ENCODE data around the gene SLC8A2.

Gene SLC8A2

GRCh38 chr19:47444388-47444821 is 27.3 kb downstream of the SLC8A2 start:
- H3K36me3 ChIP-seq = no peaks in the 10 kb centered on the region
- H3K27ac ChIP-seq = no peak overlapping the region
- H3K4me3 ChIP-seq = no peak overlapping the region
- H3K4me1 ChIP-seq = peaks cover 0 to 19% (median 14%) of the 10 kb centered on the region in 4 donors
- intact Hi-C loops (cut with DNase I; ENCODE audit: low total_unique reads) = no loop called here
- DNase-seq = no peak
- H3K9me3 ChIP-seq = peaks cover 0 to 4% (median 0%) of the 10 kb centered on the region in 3 donors
- H3K27me3 ChIP-seq = peaks cover 7 to 85% of the 10 kb centered on the region in 2 donors
- no peak for TF ChIP-seq CTCF (IDR thresholded peaks at IDR 0.05)

GRCh38 chr19:47443331-47443730 is 28.4 kb downstream of the SLC8A2 start:
- no peak overlapping the region for H3K4me3 ChIP-seq
- peaks cover 7 to 78% of the 10 kb centered on the region in 2 donors for H3K27me3 ChIP-seq
- H3K27ac ChIP-seq = no peak overlapping the region
- H3K9me3 ChIP-seq = peaks cover 0 to 4% (median 0%) of the 10 kb centered on the region in 3 donors
- intact Hi-C loops (cut with DNase I; ENCODE audit: low total_unique reads) = no loop called here
- no peak for DNase-seq
- no peak for TF ChIP-seq CTCF (IDR thresholded peaks at IDR 0.05)
- H3K4me1 ChIP-seq = peaks cover 0 to 19% (median 14%) of the 10 kb centered on the region in 4 donors
- H3K36me3 ChIP-seq = no peaks in the 10 kb centered on the region

- Histone ChIP-seq H3K27ac (no peak overlapping the region), H3K9me3 (no peaks in the 10 kb centered on the region), H3K4me3 (no peak overlapping the region), H3K27me3 (peaks cover 0 to 58% of the 10 kb centered on the region in 2 donors), H3K36me3 (no peaks in the 10 kb centered on the region), H3K4me1 (peaks cover 0 to 4% (median 0%) of the 10 kb centered on the region in 4 donors)
- no peak for DNase-seq
- TF ChIP-seq CTCF (IDR thresholded peaks at IDR 0.05) = no peak
- intact Hi-C loops (cut with DNase I; ENCODE audit: low total_unique reads) = loop anchor here (5.0 kb wide), 1 partner anchor 258 kb away; no protein-coding TSS in a partner anchor
Observed at GRCh38 chr19:47438793-47439220, 32.9 kb downstream of the SLC8A2 start.

GRCh38 chr19:47437500-47437899 is 34.2 kb downstream of the SLC8A2 start:
- intact Hi-C loops (cut with DNase I; ENCODE audit: low total_unique reads) = loop anchor here (2.0 to 5.0 kb wide), 2 partner anchors 77 to 260 kb away; partner anchors contain the start of gene NAPA
- no peak overlapping the region for H3K27ac ChIP-seq
- H3K27me3 ChIP-seq = peaks cover 0 to 49% of the 10 kb centered on the region in 2 donors
- H3K4me3 ChIP-seq = no peak overlapping the region
- no peaks in the 10 kb centered on the region for H3K9me3 ChIP-seq
- no peaks in the 10 kb centered on the region for H3K36me3 ChIP-seq
- no peak for TF ChIP-seq CTCF (IDR thresholded peaks at IDR 0.05)
- H3K4me1 ChIP-seq = peaks cover 0 to 12% (median 0%) of the 10 kb centered on the region in 4 donors
- DNase-seq = no peak

- peaks cover 0 to 49% of the 10 kb centered on the region in 2 donors for H3K27me3 ChIP-seq
- peak; percentile 63 to 78 for DNase-seq
Observed at GRCh38 chr19:47436712-47437401, 34.8 kb downstream of the SLC8A2 start.

More at GRCh38 chr19:47436712-47437401, 34.8 kb downstream of the SLC8A2 start:
- H3K9me3 ChIP-seq = no peaks in the 10 kb centered on the region
- intact Hi-C loops (cut with DNase I; ENCODE audit: low total_unique reads) = loop anchor here (2.0 to 5.0 kb wide), 2 partner anchors 78 to 260 kb away; partner anchors contain the start of gene NAPA
- H3K4me1 ChIP-seq = peaks cover 0 to 12% (median 0%) of the 10 kb centered on the region in 4 donors
- no peak overlapping the region for H3K27ac ChIP-seq
- TF ChIP-seq CTCF (IDR thresholded peaks at IDR 0.05) = peak; percentile 77 to 87
- no peak overlapping the region for H3K4me3 ChIP-seq
- H3K36me3 ChIP-seq = no peaks in the 10 kb centered on the region
